Neural cell (in vitro differentiated cells): Measurements from ENCODE around the gene AGAP2. TPM values are rescaled to one million over a fixed set of nuclear protein-coding genes. Genes with fewer than 3 reads are reported as not detected.
"Not testable (repeated sequence)": the region's sequence is repeated elsewhere in the genome, so short reads cannot be mapped to it uniquely, and the experiment has no call there.

ENCODE experiments used
- H2AFZ ChIP-seq: fragments of 200-600, 300-800 bp; sonication (generic), shearing (Covaris generic); 2 replicates; pipeline ENCODE4 v1.6.0; 2014; ENCODE audit warnings: low read depth, mild to moderate bottlenecking, antibody characterized with exemption, low read length, moderate library complexity
- H3F3A ChIP-seq: fragments of 200-600 bp; shearing (Covaris generic); 2 replicates; pipeline ENCODE4 v1.6.1; 2016; ENCODE audit warnings: mild to moderate bottlenecking, moderate library complexity, mixed read lengths, antibody characterized with exemption, low read length; ENCODE audit not compliant: insufficient read depth, poor library complexity, severe bottlenecking
- H3K27ac ChIP-seq: fragments of 200-600, 300-800 bp; sonication (generic), shearing (Covaris generic); 2 replicates; pipeline ENCODE4 v1.5.1; 2014; ENCODE audit warnings: mild to moderate bottlenecking, low read length, moderate library complexity
- H3K27me3 ChIP-seq: fragments of 300-800, 200-600 bp; sonication (generic), shearing (Covaris generic); 2 replicates; pipeline ENCODE4 v1.6.0; 2014; ENCODE audit warnings: mild to moderate bottlenecking, low read depth, low read length, moderate library complexity; ENCODE audit not compliant: insufficient read depth
- H3K36me3 ChIP-seq: fragments of 300-800, 200-600 bp; sonication (generic), shearing (Covaris generic); 2 replicates; pipeline ENCODE4 v1.5.1; 2014; ENCODE audit warnings: mild to moderate bottlenecking, antibody characterized with exemption, low read length, moderate library complexity; ENCODE audit not compliant: insufficient read depth
- H3K4me2 ChIP-seq: fragments of 300-800, 200-600 bp; sonication (generic), shearing (Covaris generic); 2 replicates; pipeline ENCODE4 v1.6.0; 2014; ENCODE audit warnings: mild to moderate bottlenecking, low read length
- H3K4me3 ChIP-seq: fragments of 300-800, 200-600 bp; sonication (generic), shearing (Covaris generic); 2 replicates; pipeline ENCODE4 v1.5.1; 2014; ENCODE audit warnings: mild to moderate bottlenecking, low read length, moderate library complexity
- H3K79me2 ChIP-seq: fragments of 200-600 bp; shearing (Covaris generic); replicated peaks from 2 replicates; pipeline ENCODE4 v1.6.0; 2014; ENCODE audit warnings: mild to moderate bottlenecking, low read length, moderate library complexity; ENCODE audit not compliant: insufficient read depth
- H3K9ac ChIP-seq: fragments of 300-800, 200-600 bp; sonication (generic), shearing (Covaris generic); 2 replicates; pipeline ENCODE4 v1.6.1; 2016; ENCODE audit warnings: mild to moderate bottlenecking, low read length, mixed read lengths
- H3K9me2 ChIP-seq: fragments of 200-600 bp; shearing (Covaris generic); 2 replicates; pipeline ENCODE4 v1.6.1; 2016; ENCODE audit warnings: mild to moderate bottlenecking, low read length, mixed read lengths; ENCODE audit not compliant: insufficient read depth
- H3K9me3 ChIP-seq: fragments of 200-600, 300-800 bp; sonication (generic), shearing (Covaris generic); 2 replicates; pipeline ENCODE4 v1.6.1; 2016; ENCODE audit warnings: mild to moderate bottlenecking, mixed run types, low read length, moderate library complexity, mixed read lengths
- H4K20me1 ChIP-seq: fragments of 200-600 bp; shearing (Covaris generic); 2 replicates; pipeline ENCODE4 v1.6.1; 2016; ENCODE audit warnings: mild to moderate bottlenecking, mixed run types; ENCODE audit not compliant: insufficient read depth
- EP300 ChIP-seq: fragments of 450-650 bp; conservative IDR thresholded peaks from 2 replicates; pipeline ENCODE4 v1.6.1; 2014; ENCODE audit warnings: antibody characterized with exemption, mild to moderate bottlenecking, moderate library complexity; ENCODE audit not compliant: poor library complexity, severe bottlenecking
- EZH2 ChIP-seq: fragments of 200-600, 300-800 bp; shearing (Covaris generic), sonication (generic); IDR thresholded peaks from 2 replicates; pipeline ENCODE4 v1.6.1; 2014; ENCODE audit warnings: antibody characterized with exemption, low read length, borderline replicate concordance, mild to moderate bottlenecking; ENCODE audit not compliant: insufficient read depth, poor library complexity, severe bottlenecking
- MXI1 ChIP-seq: fragments of 450-650 bp; conservative IDR thresholded peaks from 2 replicates; pipeline ENCODE4 v1.6.1; 2014; ENCODE audit warnings: antibody characterized with exemption, mild to moderate bottlenecking; ENCODE audit not compliant: poor library complexity, severe bottlenecking
- POLR2AphosphoS5 ChIP-seq: IDR thresholded peaks from 2 replicates; pipeline ENCODE4 v1.6.1; 2012
- RAD21 ChIP-seq: fragments of 450-650 bp; conservative IDR thresholded peaks from 2 replicates; pipeline ENCODE4 v1.6.1; 2014; ENCODE audit warnings: antibody characterized with exemption, mild to moderate bottlenecking, moderate library complexity
- SMC3 ChIP-seq: fragments of 450-650 bp; conservative IDR thresholded peaks from 2 replicates; pipeline ENCODE4 v1.6.1; 2014; ENCODE audit warnings: antibody characterized with exemption, mild to moderate bottlenecking, moderate library complexity; ENCODE audit not compliant: poor library complexity
- TAF1 ChIP-seq: IDR thresholded peaks from 2 replicates; pipeline ENCODE4 v1.6.1; 2012; ENCODE audit warnings: low read depth
- polyA plus RNA-seq: library from polyadenylated mRNA; depleted of rRNA; stranded (reverse); fragments of >200 nt; gene quantifications from 2 replicates; pipeline ENCODE4 v1.2.3, GENCODE V29; 2014
- TF ChIP-seq, protein P1 (sequence below): IDR thresholded peaks from 2 replicates; pipeline ENCODE4 v1.6.1; 2012; ENCODE audit warnings: borderline replicate concordance
- TF ChIP-seq, protein P2 (sequence below): fragments of 450-650 bp; IDR thresholded peaks from 2 replicates; pipeline ENCODE4 v1.5.1; 2014; ENCODE audit warnings: antibody characterized with exemption, mild to moderate bottlenecking, moderate library complexity; ENCODE audit not compliant: poor library complexity, severe bottlenecking

The AGAP2 gene
- polyA plus RNA-seq, 1 donor from 2014 or later: 19.3 TPM

- no peak overlapping the region for H3K4me2 ChIP-seq
- H3K9ac ChIP-seq: no peak overlapping the region
- no peaks in the 10 kb centered on the region for H3F3A ChIP-seq
- no peaks in the 10 kb centered on the region for H3K9me3 ChIP-seq
- peaks cover 24% of the 10 kb centered on the region for H3K27me3 ChIP-seq
- H3K9me2 ChIP-seq: no peaks in the 10 kb centered on the region
- H2AFZ ChIP-seq: no peak overlapping the region
- no peak overlapping the region for H3K27ac ChIP-seq
- H3K36me3 ChIP-seq: peaks cover 4% of the 10 kb centered on the region
- no peak overlapping the region for H3K4me3 ChIP-seq
- no peaks in the 10 kb centered on the region for H3K79me2 ChIP-seq
- no peaks in the 10 kb centered on the region for H4K20me1 ChIP-seq
- TF ChIP-seq MXI1 (no peak), SMC3 (no peak), RAD21 (no peak), TAF1 (no peak), EZH2 (no peak), POLR2AphosphoS5 (no peak), EP300 (no peak)
- TF ChIP-seq, protein P1, sequence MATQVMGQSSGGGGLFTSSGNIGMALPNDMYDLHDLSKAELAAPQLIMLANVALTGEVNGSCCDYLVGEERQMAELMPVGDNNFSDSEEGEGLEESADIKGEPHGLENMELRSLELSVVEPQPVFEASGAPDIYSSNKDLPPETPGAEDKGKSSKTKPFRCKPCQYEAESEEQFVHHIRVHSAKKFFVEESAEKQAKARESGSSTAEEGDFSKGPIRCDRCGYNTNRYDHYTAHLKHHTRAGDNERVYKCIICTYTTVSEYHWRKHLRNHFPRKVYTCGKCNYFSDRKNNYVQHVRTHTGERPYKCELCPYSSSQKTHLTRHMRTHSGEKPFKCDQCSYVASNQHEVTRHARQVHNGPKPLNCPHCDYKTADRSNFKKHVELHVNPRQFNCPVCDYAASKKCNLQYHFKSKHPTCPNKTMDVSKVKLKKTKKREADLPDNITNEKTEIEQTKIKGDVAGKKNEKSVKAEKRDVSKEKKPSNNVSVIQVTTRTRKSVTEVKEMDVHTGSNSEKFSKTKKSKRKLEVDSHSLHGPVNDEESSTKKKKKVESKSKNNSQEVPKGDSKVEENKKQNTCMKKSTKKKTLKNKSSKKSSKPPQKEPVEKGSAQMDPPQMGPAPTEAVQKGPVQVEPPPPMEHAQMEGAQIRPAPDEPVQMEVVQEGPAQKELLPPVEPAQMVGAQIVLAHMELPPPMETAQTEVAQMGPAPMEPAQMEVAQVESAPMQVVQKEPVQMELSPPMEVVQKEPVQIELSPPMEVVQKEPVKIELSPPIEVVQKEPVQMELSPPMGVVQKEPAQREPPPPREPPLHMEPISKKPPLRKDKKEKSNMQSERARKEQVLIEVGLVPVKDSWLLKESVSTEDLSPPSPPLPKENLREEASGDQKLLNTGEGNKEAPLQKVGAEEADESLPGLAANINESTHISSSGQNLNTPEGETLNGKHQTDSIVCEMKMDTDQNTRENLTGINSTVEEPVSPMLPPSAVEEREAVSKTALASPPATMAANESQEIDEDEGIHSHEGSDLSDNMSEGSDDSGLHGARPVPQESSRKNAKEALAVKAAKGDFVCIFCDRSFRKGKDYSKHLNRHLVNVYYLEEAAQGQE: no peak
- TF ChIP-seq, protein P2, sequence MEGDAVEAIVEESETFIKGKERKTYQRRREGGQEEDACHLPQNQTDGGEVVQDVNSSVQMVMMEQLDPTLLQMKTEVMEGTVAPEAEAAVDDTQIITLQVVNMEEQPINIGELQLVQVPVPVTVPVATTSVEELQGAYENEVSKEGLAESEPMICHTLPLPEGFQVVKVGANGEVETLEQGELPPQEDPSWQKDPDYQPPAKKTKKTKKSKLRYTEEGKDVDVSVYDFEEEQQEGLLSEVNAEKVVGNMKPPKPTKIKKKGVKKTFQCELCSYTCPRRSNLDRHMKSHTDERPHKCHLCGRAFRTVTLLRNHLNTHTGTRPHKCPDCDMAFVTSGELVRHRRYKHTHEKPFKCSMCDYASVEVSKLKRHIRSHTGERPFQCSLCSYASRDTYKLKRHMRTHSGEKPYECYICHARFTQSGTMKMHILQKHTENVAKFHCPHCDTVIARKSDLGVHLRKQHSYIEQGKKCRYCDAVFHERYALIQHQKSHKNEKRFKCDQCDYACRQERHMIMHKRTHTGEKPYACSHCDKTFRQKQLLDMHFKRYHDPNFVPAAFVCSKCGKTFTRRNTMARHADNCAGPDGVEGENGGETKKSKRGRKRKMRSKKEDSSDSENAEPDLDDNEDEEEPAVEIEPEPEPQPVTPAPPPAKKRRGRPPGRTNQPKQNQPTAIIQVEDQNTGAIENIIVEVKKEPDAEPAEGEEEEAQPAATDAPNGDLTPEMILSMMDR: no peak
Measured at GRCh38 chr12:57722716-57723629, 15.6 kb downstream of the AGAP2 start.

DNA sequence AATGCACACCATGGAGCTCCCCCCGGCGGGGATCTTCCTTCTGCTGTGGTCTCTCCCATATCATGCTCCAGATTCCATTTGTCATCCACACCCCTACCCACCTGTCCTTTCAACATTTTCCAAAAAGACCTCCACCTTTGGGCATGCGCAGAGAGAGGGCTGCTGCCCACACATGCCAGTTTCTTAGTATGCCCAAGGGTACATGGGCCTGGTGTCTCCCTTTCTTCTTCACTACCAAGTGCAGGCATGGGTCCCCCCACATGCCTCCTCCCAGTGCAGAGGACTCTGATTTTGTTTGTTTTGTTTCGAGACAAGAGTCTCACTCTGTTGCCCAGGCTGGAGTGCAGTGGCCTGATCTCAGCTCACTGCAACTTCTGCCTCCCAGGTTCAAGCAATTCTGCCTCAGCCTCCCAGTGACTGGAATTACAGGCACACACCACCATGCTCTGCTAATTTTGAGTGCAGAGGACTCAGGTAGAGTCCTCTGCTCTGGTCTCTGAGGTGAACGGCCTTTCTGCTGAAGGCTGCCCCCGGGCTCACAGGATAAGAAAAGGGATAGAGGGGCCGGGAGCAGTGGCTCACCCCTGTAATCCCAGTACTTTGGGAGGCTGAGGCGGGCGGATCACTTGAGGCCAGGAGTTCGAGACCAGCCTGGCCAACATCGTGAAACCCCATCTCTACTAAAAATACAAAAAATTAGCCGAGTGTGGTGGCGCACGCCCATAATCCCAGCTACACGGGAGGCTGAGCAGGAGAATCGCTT is 16.5 kb downstream of the AGAP2 start:
- H3K9ac ChIP-seq, H3K9me3 ChIP-seq, H3K27ac ChIP-seq, H3K79me2 ChIP-seq, H3K4me2 ChIP-seq, H4K20me1 ChIP-seq, H3K36me3 ChIP-seq, H3F3A ChIP-seq, H3K9me2 ChIP-seq, H3K4me3 ChIP-seq, H2AFZ ChIP-seq: not testable (repeated sequence)
- peaks cover 14% of the 10 kb centered on the region for H3K27me3 ChIP-seq
